HG03520 (cell line): Measurements from ENCODE around the gene INPP5A.
"Not testable (repeated sequence)": the region's sequence is repeated elsewhere in the genome, so short reads cannot be mapped to it uniquely, and the experiment has no call there.

Experiments
- ATAC-seq: cut with Tn5 transposase; IDR thresholded peaks from one replicate; pipeline ENCODE4 v1.9.1; 2021; ENCODE audit warnings: mild to moderate bottlenecking, moderate library complexity; ENCODE audit not compliant: unreplicated experiment

Gene INPP5A

DNA sequence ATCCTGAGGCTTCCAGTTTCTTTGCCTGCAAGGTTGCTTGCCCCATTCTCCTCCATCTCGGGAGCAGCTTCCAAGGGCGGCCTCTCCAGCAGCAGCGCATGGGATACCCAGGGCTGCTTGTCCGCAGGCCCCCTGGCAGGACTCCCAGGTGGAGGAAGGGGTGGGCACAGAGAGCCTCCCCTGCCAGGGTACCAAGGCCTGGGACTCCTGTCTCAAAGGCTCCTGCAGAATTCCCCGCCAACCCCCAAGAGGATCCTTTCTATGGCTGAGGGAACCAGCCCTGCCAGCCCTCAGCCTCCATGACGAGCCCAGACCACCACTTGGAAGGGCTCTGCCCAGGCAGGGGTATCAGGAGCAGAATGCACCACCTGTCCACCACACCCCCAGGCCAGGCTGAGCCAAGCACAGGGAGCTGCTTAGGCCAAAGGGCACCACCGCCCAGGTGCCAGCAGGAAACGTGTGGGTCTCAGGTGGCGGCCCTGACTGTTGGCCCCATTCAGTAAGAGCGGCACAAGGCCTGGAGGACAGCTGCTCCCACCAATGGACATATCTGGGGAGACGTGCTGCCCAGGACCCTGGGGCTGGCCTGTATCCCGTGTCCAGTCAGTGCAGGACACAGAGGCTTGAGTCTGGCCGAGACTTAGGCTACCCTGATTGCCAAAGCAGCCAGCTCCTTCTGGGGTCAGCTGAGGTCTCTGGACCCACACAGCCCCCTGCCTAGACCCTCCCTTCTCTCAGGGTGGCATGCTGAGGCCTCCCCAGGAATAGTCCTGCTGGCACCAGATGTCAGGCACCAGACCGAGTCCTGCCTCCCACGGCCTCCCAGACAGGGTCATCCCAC is 33.8 kb upstream of the INPP5A start:
- ATAC-seq: no peak

DNA sequence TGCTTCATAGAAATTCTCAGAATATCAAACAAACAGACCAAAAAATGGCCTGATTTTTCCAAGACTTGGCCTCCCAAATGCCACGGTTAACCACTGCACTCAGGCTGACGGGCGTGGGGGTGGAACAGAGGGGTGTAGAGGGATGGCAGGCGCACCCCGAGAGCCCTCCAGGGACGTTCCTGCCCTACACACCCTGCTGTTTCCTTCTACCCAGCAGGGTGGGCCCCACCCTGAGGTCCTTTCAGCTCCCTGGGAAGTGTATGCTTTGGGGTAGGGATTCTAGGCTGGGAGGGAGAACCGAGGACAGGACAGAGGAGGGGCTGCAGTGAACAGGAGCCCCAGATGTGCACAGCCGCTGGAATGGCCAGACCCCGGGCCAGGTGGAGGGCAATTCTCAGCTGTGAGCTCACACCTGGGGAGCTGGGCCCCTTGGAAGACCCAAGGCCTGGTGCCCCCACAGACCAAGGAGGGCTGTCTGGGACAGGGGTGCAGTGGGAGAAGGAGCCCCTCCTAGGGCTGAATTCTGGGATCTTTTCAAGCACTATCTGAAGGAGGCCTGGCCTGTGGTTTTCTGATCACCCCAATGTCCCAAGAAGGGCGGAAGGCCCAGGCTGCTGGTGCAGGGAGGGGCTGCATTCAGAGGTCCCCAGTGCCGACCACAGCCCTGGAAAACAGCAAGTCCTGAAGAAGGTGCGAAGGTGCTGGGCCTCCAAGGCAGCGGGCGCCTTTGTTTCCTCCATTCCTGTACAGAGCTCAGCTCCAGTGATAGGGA is 32.9 kb upstream of the INPP5A start:
- no peak for ATAC-seq

DNA sequence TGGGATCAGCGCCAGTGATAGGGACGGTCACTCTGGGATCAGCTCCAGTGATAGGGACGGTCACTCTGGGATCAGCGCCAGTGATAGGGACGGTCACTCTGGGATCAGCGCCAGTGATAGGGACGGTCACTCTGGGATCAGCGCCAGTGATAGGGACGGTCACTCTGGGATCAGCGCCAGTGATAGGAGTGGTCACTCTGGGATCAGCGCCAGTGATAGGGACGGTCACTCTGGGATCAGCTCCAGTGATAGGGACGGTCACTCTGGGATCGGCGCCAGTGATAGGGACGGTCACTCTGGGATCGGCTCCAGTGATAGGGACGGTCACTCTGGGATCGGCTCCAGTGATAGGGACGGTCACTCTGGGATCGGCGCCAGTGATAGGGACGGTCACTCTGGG is 32.0 kb upstream of the INPP5A start:
- not testable (repeated sequence) for ATAC-seq

DNA sequence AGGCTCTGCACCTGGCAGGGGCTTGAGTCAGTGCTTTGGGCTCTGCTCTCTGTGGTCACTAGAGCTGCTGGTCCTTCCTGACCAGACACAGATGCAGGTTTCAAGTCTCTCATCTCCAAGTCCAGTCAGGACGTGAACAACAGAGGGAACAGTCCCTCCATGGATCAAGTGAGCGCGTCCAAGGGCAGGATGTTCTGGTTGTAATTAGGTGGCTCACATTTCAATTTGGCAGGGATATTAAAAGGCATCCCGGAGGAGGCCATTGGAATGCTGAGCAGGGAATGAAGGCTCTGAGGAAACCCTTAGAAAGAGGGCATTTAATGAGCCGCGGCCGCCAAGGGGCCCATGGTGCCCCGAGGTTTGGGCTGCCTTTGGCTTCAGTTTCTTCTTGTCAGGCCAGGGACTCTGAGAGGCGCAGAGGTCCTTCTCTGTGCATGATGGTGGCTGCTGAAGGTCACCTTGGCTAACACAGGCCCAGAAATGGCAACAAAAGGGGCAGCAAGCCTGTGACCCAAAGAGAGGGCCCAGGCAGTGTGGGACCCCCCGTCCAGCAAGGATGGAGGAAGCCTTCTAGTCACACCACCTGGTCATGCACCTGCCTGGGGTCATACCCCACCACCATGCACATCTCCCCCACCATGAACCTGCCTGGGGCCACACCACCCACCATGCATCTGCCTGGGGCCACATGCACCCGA is 30.7 kb upstream of the INPP5A start:
- ATAC-seq: no peak

DNA sequence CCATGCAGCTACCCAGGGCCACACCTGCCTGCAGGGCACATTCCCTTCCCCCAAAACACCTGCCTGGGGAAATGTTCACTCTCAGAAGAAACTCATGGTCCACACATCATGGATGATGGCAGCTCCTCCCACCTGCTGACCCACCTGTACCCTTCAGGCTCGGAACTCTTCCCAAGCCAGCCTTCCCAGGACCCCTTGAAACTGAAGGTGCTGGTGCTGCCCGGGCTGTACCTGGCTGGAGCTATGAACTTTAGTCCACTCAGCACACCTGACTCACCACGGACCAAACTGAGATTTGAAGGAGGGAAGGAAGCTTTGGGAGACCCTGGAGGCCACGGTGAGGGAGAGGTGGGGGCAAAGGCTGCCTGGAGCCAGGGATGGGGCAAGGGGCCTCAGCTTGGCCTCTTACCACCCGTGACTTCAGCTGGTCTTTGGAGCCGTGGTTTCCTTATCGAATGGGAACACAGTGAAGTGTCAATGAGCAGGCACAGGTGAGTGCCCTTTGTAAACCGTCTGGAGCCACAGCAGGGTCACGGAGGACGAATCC is 30.1 kb upstream of the INPP5A start:
- ATAC-seq: no peak

DNA sequence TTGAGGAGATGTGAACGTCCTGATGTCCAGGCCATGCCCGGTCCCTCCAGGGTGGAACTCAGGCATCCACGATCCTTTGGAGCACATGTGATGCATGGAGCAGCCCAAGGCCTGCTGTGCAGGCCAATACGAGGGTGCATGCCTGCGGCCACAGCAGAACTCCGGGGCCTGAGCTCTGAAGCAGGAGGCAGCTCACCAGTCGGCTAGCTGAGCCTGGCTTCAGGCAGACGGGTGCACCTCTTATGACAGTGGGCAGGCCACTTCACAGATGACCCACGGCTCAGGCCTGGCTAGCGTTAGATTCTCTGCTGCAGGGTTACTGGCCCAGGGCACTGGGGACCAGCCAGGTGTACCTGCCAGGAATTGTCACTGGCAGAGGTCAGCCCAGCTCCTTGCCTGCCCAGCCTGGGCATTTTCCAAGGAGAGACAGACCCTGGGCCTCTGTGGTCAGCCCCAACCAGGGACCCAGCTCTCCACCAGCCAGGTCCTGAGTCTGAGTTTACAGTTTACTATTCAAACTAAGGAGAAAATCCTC is 29.6 kb upstream of the INPP5A start:
- ATAC-seq: no peak

DNA sequence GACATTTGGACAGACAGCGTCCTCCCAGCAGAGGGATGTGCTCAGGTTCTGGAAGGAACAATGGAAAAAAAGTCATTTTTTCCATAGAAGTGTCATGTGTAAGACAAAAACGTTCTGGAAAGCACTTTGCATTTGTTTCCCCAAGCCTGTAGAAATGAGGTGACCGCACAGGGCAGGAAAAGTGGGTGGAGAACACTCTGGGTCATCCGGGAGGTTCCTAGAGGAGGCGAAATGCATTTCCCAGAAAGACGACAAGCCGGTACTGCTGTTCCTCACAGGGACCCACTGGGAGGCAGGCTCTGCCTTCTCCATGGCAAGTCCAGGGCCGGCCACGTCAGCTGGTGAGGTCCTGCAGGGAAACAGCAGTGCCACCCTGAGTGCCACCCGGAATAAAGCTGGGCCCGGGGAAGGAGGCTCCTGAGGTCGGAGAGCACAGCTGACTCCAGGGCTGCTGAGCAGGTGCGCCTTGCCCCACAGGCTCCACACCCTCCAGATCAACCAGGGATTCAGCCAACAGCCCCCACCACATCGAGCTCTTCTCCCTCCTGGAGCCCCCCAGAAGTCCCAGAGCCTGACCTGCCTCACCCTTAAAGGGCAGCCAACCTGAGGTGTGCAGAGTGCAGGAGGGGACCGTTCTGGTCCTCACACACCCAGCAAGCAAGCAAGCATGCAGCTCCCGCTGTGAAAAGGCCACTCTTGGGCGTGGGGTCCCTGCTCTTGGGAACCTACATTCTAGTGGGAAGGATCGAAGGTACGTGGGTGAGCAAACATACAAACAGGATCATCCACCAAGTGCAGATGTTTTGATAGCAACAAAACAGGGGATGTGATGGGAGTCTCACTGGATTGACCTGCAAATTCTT is 28.8 kb upstream of the INPP5A start:
- ATAC-seq: no peak

DNA sequence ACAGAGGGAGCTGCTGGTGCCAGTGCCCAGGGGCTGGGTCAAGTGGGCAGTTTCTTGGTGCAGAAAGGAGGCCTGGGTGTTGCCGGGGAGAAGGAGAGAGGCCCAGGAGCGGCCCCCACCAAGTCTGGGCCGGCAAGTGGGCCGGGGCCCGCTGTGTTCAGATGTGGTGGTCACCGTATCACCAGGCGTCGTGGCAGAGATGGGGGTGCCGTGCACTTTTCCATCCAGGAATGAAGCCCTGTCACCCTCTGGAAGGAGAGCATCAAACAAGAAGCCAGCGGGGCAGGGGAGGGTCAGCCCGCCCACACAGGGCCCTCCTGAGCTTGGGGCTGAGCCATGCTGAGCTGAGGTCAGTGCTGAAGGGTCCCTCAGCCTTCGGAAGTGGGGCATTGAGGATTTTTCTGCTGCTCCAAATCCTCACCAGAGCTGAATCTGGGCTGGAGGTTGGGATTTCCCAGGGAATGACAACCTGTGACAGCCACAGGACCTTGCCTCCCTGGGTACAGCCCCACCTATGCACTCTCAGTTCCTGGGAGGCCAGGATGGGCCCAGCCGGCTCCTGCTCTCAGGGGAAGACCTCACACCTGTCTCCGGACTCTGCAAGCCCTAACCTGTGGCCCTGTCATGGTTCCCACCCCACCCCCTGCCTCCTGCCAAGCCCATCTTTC is 27.9 kb upstream of the INPP5A start:
- no peak for ATAC-seq

DNA sequence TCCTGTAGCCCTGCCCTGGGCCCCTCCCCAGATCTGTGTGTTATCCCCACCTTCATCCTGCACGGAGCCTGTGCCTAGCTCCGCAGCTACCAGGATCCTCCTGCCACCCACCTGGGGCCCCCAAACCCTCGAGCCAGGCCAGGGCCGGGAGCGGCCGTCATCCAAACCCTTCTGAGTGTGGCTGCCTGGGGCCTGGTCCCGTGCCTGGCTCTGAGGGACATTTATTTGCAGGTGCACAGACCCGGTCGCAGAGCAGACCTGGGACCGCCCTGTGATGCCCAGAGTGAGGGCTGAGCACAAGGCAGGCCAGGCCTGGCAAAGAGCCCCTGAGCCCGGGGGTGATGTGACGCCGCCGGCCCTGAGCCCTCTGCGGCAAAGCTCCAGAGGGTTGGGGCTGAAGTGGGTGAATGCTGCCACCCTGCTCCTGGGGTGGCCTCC is 27.4 kb upstream of the INPP5A start:
- no peak for ATAC-seq

DNA sequence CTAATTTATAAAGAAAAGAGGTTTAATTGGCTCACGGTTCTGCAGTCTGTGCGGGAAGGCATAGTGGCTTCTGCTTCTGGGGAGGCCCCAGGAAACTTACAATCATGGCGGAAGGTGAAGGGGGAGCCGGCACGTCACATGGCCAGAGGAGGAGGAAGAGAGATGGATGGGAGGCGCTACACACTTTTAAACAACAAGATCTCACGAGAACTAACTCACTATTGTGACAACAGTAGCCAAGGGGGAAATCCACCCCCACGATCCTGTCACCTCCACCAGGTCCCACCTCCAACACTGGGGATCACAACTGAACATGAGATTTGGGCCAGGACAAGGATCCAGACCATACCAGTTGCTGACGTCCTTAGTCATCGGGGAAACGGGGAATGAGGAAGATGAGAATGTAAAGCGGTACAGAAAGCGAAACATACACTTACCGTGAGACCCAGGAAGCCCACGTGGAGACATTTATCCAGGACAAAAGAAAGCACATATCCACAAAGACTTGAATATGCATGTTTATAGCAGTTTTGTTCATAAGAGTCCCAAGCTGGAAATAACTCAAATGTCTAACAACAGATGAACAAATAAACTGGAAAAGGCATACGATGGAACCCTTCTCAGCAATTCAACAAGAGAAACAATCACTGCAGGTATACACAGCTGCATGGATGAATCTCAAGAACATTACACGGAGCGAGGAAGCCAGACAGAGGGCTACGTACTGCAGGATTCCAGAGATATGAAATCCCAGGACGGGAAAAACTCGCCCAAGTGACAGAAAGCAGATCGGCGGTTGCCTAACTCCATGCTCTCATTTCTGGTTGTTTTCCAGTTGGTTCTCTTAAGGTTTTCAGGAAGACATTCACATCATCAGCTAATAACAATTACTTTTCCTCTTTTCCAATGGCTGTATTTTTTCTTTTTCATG is 26.2 kb upstream of the INPP5A start:
- ATAC-seq: no peak

DNA sequence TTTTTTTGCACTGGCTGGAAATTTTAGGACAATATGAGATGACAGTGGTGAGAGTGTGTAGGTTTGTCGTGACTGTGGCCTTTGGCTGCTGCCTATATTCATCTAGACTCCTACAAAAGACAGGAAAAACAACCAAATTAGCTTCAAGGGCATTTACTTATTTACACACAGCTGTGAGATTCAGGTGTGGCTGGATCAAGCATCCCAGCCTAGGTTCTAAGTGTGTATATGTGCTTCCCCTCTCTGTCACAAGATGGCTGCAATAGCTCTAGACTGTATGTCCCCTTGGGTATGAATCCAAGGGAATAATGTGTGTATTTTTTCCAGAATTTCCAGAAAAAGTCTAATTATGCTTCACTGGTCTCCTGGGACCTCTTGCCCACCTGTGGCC is 25.5 kb upstream of the INPP5A start:
- no peak for ATAC-seq

DNA sequence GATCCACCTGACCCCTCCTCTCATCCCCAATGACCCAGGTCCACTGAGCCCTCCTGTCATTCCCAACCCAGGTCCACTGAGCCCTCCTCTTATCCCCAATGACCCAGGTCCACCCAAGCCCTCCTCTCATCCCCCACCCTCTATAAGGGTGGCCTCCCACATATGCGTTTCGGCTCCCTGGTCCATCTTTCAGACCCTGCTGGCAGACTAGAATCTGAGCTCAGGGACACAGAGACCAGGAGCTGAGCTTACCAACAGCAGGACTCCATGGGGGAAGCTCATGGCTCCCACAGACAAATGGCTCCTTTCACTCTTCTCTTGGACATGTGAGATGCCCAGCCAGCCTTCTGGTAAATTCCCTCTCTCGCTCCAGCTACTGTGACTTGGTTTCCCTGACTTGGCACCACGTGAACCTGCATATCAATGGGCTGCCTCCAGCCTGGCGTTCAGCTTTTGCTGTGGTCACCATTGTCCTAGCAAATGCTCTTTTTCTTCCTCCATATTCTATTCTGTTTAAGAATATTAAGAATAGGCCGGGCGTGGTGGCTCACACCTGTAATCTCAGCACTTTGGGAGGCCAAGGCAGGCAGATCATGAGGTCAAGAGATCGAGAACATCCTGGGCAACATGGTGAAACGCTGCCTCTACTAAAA is 24.8 kb upstream of the INPP5A start:
- no peak for ATAC-seq

DNA sequence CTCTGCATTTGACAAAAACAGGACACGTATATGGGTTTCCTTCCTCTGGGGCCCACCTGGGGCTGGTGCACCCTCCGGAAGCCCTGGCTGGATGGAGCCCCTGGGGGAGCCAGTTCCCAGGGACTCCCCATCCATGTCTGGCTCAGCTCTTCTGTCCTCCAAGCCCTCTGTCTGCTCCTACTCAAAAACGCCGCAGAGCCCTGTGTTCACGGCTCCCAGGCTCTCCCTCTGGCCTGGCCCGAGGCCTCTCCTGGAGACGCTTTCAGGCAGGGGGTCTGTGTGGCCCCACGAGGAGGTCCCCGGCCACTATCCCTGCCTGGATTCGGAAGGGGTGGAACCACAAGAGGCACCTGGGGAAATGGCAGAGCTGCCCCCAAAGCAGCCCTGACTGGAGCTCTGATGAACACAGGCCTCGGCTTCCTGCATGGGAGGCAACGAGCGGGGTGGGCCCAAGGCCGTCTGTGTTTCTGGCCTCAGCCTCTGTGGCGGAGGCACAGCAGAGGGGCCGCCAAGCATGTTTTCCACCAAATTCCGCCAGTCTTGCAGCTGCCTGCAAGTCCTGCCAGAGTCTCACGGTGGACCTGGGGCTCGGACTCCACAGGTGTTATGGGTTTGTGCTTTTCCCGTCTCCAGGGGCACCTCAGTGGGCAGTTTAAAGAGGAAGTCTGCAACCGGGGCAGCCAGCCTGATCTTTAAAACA is 22.6 kb upstream of the INPP5A start:
- no peak for ATAC-seq

DNA sequence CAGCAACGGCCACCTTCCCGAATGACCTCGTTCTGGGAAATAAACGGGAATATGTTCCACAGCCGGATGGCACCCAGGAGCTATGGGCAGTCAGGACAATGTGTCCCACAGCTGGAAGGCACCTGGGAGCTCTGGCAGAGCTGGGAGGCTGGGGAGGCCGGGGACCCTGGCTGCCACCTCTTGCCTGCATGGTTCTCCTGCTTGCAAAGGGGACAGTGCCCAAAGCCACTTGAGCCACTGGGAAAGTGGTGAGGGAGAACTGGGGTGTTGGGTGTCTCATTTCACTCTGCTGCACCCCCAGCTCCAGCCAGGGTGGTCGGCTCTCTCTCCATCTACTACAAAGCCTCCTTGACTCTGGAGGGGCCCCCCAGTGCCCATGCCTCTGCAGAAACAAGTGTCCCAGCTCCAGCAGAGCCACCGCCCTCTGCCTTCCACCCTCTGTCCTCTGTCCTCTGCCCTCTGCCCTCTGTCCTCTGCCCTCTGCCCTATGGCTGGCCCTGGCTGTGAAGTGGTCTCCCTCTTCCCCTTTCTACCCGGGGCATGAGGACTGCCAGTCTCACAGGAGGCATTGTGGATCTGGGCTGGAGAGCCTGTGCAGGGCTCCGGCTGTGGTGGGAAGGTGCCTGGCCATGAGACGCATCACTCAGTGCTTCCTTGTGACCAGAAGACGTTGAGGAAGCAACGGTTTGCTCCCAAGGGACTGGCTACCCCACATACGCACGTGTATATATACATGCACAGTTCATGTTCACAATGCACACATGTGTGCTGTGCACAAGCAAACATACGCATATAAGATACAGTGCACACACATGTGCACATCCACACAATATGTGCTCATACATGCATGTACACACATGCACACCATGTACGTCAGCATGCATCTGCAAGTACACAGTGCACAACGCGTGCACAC is 21.5 kb upstream of the INPP5A start:
- ATAC-seq: no peak

DNA sequence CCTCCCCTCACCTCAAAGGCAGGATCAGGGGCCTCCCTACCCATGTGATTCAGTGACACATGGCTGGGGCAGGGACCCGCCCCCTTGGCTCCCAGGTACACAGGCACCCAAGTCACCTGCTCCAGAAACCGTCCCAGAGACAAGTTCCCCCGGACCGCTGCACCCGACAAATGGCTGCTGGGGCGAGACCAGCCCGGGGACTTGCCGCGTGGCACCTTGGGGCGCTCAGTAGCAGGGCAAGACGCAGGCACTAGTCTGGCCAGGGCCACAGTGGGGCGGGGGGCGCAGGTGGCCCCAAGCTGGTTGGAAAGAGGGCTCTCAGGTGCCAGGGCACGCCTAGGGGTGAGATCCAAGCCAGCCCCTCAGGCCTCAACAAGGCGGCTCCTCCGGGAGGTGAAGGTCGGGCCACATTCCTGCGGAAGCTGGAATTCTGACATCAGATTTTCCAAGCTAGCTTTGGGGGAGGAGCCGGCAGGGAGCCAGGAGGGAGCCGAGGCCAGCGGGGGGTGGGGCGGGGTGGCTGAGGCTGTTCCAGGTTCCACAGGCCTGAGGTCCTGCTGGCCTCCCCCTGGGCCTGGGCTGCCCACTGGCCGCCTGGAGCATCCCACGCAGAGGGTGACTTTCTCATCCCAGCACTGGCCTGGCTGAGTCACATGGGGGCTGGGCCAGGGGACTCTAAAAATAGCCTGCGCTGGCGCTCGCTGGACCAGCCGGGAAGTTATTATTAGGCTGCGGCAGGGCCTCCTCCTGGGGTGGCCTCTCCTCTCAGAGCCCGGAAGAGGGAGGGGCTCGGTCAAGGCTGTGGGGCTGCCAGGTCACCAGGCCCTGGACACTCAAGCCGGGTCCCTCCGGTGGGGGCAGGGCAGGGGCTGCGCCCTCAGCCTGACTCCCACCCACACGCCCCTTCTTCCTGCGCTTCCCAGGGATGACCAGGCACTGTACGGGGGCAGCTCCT is 20.5 kb upstream of the INPP5A start:
- ATAC-seq: no peak
